Mammary epithelial cell (primary cell): ENCODE results near the gene MAF.

Experiments used
- CTCF ChIP-seq, 2 donors: IDR thresholded peaks in 1 of 2; conservative IDR thresholded peaks in 1 of 2; 2 replicates each; pipeline ENCODE4 v1.5.1; 2011 to 2012; ENCODE audit warnings: inconsistent platforms in 2 of 2, low read length in 2 of 2, mild to moderate bottlenecking in 2 of 2, control low read depth in 1 of 2, low read depth in 1 of 2; ENCODE audit not compliant: insufficient read depth in 1 of 2; ENCODE audit errors: extremely low read depth in 1 of 2
- EZH2 ChIP-seq: IDR thresholded peaks from 2 replicates; pipeline ENCODE4 v1.6.1; 2012; ENCODE audit warnings: low read length, inconsistent platforms, borderline replicate concordance

DNA sequence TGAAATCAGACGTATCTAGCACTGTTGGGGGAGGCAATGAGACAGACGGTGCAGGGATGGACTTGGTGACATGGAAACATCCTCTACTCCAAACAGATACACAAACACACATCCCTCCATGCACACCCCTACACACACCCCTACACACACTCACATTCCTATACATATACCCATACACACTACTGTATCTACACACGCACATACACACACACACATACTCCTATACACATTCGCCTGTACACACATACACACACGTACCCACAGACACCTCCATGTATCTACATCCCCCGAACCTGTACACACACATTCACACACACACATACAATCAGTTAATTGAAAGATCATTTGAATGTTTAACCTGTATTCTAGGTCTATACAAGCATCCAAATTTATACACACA is 53.5 kb downstream of the MAF start:
- TF ChIP-seq CTCF (conservative IDR thresholded peaks at IDR 0.05 in 1 of 2, IDR thresholded peaks at IDR 0.05 in 1 of 2; ENCODE audit: extremely low read depth in 1 of 2, insufficient read depth in 1 of 2, low read depth in 1 of 2, low read length in 2 of 2): no peak
- TF ChIP-seq EZH2: no peak
